Stomach smooth muscle (tissue), 2 donors: ENCODE results near the gene CSF3R.

Experiments used
- H3K27ac ChIP-seq: one replicate; pipeline ENCODE4 v1.7.0; 2013; ENCODE audit warnings: mild to moderate bottlenecking, low read length, inconsistent platforms
- H3K27me3 ChIP-seq, 2 donors: one replicate each; pipeline ENCODE4 v1.7.0; 2013; ENCODE audit warnings: low read length in 2 of 2; ENCODE audit not compliant: insufficient read depth in 2 of 2, control insufficient read depth in 1 of 2
- H3K36me3 ChIP-seq, 2 donors: one replicate each; pipeline ENCODE4 v1.7.0; 2013; ENCODE audit warnings: low read length in 2 of 2; ENCODE audit not compliant: control insufficient read depth in 2 of 2, insufficient read depth in 2 of 2
- H3K4me1 ChIP-seq: one replicate; pipeline ENCODE4 v1.7.0; 2013; ENCODE audit warnings: low read length; ENCODE audit not compliant: control insufficient read depth, insufficient read depth
- H3K4me3 ChIP-seq, 2 donors: one replicate each; pipeline ENCODE4 v1.7.0; 2013; ENCODE audit warnings: low read length in 2 of 2
- H3K9ac ChIP-seq, 2 donors: one replicate each; pipeline ENCODE4 v1.7.0; 2013; ENCODE audit warnings: low read length in 2 of 2, mild to moderate bottlenecking in 1 of 2
- H3K9me3 ChIP-seq, 2 donors: one replicate each; pipeline ENCODE4 v1.7.0; 2013; ENCODE audit warnings: low read length in 2 of 2; ENCODE audit not compliant: control insufficient read depth in 2 of 2
- donor health status: healthy.
- donor health status: Pancreatic carcinoma.

The CSF3R gene

DNA sequence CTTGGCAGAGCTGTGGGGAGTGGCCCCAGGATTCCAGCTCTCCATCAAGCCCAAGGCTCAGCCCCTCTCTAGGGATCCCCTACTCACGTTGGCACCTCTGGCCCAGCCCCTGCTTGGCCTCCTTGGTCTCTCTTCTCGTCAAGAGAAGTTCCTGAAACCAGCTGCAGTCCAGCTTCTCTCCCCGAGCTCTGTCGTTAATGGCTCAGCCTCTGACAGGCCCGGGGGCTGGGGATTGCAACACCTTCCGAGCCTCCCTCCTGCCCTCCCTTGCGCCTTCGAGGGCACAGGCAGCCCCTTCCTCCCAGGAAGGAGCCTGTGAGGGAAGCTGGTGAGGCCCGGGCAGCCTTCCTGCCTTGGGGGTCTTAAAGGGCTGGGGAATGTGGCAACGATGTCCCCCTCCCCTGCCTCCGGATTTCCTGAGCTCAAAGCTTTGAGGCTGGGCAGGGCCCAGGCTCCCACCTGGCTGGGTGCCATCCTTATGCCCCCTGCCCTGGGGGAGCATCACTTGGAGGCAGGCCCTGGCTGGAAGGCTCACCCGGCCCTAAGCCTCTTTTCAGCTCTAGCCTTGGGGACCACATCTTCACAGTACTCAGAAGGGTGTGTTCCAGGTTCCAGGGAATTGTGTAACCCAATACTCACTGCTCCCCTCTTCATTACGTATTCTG is at the start of gene CSF3R:
Gene CSF3R (minus strand): TSS at position 190 of the 665 bp plus-strand sequence. CDS start 3,417 bp downstream, outside the sequence.
- H3K27ac ChIP-seq: no peak within 1 kb of the TSS
- no peak within 1 kb of the TSS for H3K9ac ChIP-seq
- peaks cover 0 to 18% of the 10 kb centered on the region in 2 donors for H3K27me3 ChIP-seq
- H3K9me3 ChIP-seq: no peaks in the 10 kb centered on the region
- no peak within 1 kb of the TSS for H3K4me3 ChIP-seq
- H3K36me3 ChIP-seq: no peaks in the 10 kb centered on the region
- no peaks in the 10 kb centered on the region for H3K4me1 ChIP-seq

DNA sequence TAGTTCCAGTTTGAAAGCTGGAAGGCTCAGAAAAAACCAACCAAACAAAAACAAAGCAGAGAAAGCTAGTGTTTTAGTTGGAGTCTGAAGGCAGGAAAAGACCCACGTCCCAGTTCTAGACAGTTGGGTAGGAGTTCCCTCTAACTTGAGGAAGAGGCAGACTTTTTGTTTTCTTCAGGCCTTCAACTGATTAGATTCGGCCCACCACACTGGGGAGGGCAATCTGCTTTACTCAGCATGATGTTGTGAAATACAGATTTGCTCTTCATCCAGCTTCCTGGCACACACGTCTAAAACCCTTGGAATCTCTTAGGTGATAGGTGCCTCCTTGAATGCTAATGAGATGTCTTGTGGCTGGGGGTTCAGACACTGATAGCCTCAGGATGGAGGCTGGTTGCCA is 49.1 kb upstream of the CSF3R start:
- H3K9me3 ChIP-seq: peaks cover 11 to 17% of the 10 kb centered on the region in 2 donors
- H3K36me3 ChIP-seq: no peaks in the 10 kb centered on the region
- no peak overlapping the region for H3K4me3 ChIP-seq
- H3K27me3 ChIP-seq: peaks cover 6 to 16% of the 10 kb centered on the region in 2 donors
- H3K4me1 ChIP-seq: no peaks in the 10 kb centered on the region
- no peak overlapping the region for H3K27ac ChIP-seq
- no peak overlapping the region for H3K9ac ChIP-seq

DNA sequence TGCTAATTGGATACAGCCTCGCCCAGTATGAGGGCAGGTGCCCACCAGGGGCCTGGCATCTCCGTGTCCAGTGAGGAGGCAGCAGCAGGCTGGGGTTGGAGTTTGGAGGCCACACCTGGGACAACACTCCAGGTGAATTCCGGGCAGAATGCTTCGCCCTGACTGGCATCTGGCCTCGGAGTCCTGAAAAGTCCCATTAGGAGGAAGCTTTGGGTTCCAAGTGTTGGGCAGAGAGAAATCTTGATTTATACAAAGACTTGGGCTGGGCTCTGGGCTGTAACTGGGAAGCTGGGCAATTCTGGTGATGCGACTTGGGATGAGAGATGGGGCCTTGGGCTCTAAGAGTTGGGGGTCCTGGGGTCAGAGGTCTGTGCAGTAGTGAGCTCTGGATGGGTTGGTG is 48.1 kb upstream of the CSF3R start:
- no peak overlapping the region for H3K27ac ChIP-seq
- H3K36me3 ChIP-seq: no peaks in the 10 kb centered on the region
- no peaks in the 10 kb centered on the region for H3K4me1 ChIP-seq
- H3K9ac ChIP-seq: no peak overlapping the region
- H3K4me3 ChIP-seq: no peak overlapping the region
- H3K27me3 ChIP-seq: peaks cover 6 to 16% of the 10 kb centered on the region in 2 donors
- H3K9me3 ChIP-seq: peaks cover 11 to 17% of the 10 kb centered on the region in 2 donors

DNA sequence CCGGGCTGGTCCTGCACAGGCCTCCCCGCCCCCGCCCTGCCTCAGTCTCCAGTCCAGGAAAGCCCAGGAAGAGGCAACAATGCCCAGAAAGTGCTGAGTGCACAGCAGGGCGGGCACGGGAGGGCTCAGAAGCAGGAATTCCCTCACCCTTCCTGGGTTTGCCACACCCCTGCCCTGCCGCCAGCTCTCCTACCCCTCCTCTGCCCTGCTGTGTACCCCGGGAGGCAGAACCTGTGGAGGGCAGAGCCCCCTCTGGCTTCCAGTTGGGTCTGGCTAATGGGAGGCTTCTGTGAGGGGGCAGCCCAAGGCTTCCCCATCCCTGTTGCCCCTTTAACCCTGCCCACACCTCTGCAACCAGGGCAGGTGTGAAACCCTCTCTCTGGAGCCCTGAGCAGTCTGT is 47.5 kb upstream of the CSF3R start:
- Histone ChIP-seq H3K9ac (no peak overlapping the region), H3K27me3 (peaks cover 6 to 16% of the 10 kb centered on the region in 2 donors), H3K27ac (no peak overlapping the region), H3K9me3 (peaks cover 11 to 17% of the 10 kb centered on the region in 2 donors), H3K4me1 (no peaks in the 10 kb centered on the region), H3K4me3 (no peak overlapping the region), H3K36me3 (no peaks in the 10 kb centered on the region)

DNA sequence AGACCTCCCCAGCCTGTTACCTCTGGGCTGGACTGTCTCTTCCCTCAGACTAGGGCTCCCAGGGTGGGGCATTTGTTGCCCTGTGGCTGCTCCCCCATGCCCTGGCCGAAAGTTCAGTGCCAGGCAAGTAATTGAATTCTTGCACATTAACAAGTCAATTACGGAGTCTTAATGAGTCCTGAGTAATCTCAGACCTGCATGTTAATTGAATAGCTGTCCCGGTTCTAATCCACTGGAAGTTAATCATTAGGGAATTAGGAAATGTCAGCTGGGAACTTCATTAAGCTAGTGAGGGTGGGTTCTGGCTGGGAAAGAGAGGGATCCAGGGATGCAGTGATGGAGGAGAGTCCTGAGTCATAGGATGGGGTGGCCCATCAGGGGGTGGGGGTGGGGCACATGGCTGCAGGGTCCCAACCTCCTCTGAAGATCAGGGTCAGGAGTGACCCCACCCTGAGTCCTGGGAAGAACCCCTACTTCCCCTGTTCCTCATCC is 47.1 kb upstream of the CSF3R start:
- H3K27me3 ChIP-seq: peaks cover 6 to 15% of the 10 kb centered on the region in 2 donors
- no peak overlapping the region for H3K27ac ChIP-seq
- H3K9me3 ChIP-seq: peaks cover 11 to 17% of the 10 kb centered on the region in 2 donors
- H3K36me3 ChIP-seq: no peaks in the 10 kb centered on the region
- no peaks in the 10 kb centered on the region for H3K4me1 ChIP-seq
- no peak overlapping the region for H3K4me3 ChIP-seq
- no peak overlapping the region for H3K9ac ChIP-seq

DNA sequence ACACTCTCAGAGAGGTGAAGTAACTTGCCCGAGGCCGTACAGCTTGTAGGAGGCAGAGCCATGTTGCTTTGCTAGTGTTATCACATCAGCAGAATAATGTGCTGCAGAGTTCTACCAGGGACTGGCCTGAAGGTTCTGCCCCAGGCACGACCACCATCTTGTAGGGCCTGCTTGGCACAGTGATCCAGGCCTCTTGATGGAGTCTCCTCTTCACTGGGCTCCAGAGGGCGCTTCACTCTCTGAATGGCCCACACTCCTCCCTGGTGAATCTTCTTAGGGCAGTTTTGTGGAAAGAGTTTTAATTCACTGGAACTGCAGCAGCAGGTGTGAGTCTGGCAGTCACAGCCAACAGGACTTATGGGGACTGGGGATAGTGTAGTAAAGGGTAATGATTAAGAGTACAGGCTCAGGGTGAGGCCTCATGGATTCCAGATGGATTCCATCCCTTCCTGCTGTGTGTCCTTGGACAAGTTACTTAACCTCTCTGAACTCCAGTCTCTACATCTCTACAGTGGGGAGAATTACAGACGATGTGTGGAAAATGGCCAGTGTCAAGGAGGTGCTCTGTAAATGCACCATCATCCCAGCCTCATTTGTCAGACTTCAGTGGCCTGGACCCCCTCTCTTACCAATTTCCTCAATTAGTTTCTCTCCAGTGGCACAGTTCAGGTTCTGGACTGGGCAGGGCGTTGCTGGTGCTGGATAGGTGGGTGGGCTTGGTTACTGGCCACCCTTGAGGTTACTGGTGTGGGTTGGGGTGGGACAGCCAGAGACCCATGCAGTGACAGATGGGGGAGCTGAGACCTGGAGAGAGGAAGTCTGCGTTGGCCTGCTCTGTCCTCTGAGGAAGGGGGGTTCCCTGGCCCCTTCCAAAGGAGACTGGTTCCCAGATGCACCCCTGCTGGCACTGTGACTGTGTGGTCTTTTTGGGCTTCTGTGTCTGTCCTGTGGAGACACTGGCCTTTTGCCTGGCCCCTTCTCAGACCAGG is 45.9 kb upstream of the CSF3R start:
- peaks cover 6 to 14% of the 10 kb centered on the region in 2 donors for H3K27me3 ChIP-seq
- no peaks in the 10 kb centered on the region for H3K36me3 ChIP-seq
- H3K4me3 ChIP-seq: no peak overlapping the region
- no peaks in the 10 kb centered on the region for H3K4me1 ChIP-seq
- H3K9ac ChIP-seq: no peak overlapping the region
- peaks cover 9 to 15% of the 10 kb centered on the region in 2 donors for H3K9me3 ChIP-seq
- no peak overlapping the region for H3K27ac ChIP-seq

DNA sequence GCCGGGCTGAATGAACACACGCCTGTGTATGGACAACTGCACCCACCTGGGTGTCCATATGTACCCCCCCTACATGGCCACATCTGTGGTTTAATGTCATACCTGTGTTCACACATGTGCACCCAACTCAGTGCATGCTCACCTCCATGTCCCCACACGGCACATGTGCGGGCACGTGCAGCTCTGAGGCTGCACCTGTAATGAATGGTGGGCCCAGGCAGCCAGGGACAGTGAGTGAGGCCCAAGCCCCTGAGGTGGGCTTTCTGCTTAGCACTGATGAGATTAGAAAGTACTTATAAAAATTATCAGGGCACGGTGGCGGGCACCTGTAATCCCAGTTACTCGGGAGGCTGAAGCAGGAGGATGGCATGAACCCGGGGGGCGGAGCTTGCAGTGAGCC is 42.5 kb upstream of the CSF3R start:
- no peak overlapping the region for H3K27ac ChIP-seq
- H3K4me3 ChIP-seq: no peak overlapping the region
- peaks cover 10 to 18% of the 10 kb centered on the region in 2 donors for H3K27me3 ChIP-seq
- no peaks in the 10 kb centered on the region for H3K36me3 ChIP-seq
- no peaks in the 10 kb centered on the region for H3K9me3 ChIP-seq
- H3K9ac ChIP-seq: no peak overlapping the region
- no peaks in the 10 kb centered on the region for H3K4me1 ChIP-seq

DNA sequence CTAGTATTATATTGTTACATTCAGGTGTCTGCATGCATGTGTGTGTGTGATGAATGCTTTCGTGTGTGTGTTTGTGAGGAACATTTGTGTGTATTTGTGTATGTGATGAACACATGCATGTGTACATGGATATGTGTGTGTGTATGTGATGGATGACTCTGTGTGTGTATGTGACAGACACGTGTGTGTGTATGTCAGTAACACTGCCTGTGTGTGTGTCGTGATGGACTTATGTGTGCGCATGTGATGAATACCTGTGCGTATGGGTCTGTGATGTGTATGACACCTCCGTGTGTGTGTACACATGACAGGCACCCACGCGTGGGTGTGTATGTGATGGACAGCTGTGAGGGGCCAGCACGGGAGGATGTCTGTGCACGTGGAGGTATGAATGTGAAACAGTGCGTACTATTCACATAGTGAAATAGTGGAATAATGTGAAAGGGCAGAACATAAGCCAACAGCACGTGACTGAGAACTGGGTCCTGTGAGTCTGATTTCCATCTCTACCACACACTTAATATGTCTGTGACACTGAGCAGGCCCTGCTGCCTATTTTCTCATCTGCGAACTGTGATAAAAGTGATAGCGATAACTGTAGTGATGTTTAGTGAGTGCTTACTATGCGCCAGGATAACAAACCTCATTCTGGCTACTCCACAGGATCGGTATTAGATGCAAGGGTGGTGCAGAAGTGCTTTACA is 41.8 kb upstream of the CSF3R start:
- no peaks in the 10 kb centered on the region for H3K9me3 ChIP-seq
- H3K27ac ChIP-seq: no peak overlapping the region
- no peaks in the 10 kb centered on the region for H3K4me1 ChIP-seq
- no peaks in the 10 kb centered on the region for H3K36me3 ChIP-seq
- no peak overlapping the region for H3K4me3 ChIP-seq
- no peak overlapping the region for H3K9ac ChIP-seq
- peaks cover 7 to 16% of the 10 kb centered on the region in 2 donors for H3K27me3 ChIP-seq

DNA sequence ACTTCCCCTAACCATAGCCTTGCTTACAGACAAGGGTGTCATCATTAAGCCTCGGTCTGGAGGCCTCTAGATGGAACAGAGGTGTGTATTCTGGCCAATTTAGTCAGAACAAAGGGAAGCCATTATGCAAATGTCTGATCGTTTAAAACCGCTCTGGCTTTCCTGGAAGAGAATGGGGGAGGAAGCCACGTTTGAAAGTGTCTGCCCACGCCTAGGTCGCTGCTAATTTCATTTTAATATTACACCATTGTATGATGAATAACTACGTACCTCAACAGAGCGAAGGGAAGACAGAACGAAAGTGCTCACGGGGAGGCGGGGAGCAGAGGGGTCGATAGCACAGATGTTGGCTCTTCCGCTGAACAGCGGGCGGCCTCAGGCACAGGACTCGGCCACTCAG is 41.1 kb upstream of the CSF3R start:
- Histone ChIP-seq H3K4me3 (no peak overlapping the region), H3K9me3 (no peaks in the 10 kb centered on the region), H3K36me3 (no peaks in the 10 kb centered on the region), H3K9ac (no peak overlapping the region), H3K27ac (no peak overlapping the region), H3K4me1 (no peaks in the 10 kb centered on the region), H3K27me3 (peaks cover 7 to 11% of the 10 kb centered on the region in 2 donors)

DNA sequence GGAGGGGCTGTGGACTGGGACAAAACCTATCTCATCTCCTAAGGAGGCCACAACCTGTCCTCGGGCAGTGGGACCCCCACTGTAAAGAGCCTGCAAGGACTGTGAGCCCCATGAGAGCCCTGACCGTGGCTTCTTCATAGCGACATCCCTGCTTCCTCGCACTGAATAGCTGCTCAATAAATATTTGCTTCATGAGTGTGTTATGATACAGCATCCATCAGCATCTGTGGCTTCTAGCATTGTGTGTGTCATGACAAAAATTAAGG is 40.5 kb upstream of the CSF3R start:
- no peak overlapping the region for H3K27ac ChIP-seq
- no peaks in the 10 kb centered on the region for H3K4me1 ChIP-seq
- no peak overlapping the region for H3K4me3 ChIP-seq
- no peaks in the 10 kb centered on the region for H3K9me3 ChIP-seq
- H3K27me3 ChIP-seq: peaks cover 6 to 9% of the 10 kb centered on the region in 2 donors
- no peak overlapping the region for H3K9ac ChIP-seq
- H3K36me3 ChIP-seq: no peaks in the 10 kb centered on the region
